ENCODE data around the gene TMC4.

DNA sequence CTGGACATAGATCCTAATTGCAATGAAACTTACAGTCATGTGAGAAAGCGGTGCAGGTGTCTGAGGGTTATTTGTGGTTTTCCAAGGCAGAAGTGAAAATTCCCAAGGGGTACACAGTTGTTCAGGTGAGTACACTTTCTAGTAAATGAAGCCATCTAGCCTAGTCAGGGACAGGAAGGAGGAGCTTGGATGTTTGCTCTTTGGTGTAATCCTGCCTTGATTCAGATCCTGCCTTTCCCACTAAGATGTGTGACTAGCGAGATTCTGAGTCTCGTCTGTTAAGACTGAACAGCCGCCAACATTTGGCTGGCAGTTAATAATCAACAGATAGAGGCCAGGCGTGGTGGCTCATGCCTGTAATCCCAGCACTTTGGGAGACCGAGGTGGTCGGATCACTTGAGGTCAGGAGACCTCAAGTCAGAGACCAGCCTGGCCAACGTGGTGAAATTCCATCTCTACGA, 30.2 kb upstream of the TMC4 start:
- TF ChIP-seq, protein P1, sequence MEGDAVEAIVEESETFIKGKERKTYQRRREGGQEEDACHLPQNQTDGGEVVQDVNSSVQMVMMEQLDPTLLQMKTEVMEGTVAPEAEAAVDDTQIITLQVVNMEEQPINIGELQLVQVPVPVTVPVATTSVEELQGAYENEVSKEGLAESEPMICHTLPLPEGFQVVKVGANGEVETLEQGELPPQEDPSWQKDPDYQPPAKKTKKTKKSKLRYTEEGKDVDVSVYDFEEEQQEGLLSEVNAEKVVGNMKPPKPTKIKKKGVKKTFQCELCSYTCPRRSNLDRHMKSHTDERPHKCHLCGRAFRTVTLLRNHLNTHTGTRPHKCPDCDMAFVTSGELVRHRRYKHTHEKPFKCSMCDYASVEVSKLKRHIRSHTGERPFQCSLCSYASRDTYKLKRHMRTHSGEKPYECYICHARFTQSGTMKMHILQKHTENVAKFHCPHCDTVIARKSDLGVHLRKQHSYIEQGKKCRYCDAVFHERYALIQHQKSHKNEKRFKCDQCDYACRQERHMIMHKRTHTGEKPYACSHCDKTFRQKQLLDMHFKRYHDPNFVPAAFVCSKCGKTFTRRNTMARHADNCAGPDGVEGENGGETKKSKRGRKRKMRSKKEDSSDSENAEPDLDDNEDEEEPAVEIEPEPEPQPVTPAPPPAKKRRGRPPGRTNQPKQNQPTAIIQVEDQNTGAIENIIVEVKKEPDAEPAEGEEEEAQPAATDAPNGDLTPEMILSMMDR (IDR thresholded peaks at IDR 0.05) = no peak
- TF ChIP-seq POLR2A (IDR thresholded peaks at IDR 0.05) = no peak

Measured in thyroid gland (tissue), 4 donors.